NCI-H1436 treated with DMSO at 0.1 percent for 48 hours (cell line): ENCODE measurements around the gene KCNJ6.
"Not testable (repeated sequence)": the region's sequence is repeated elsewhere in the genome, so short reads cannot be mapped to it uniquely, and the experiment has no call there.

Experiments used
- DNase-seq: peaks from one replicate; lab custom pipeline; 2025; lab: John Stamatoyannopoulos, UW

Gene KCNJ6

DNA sequence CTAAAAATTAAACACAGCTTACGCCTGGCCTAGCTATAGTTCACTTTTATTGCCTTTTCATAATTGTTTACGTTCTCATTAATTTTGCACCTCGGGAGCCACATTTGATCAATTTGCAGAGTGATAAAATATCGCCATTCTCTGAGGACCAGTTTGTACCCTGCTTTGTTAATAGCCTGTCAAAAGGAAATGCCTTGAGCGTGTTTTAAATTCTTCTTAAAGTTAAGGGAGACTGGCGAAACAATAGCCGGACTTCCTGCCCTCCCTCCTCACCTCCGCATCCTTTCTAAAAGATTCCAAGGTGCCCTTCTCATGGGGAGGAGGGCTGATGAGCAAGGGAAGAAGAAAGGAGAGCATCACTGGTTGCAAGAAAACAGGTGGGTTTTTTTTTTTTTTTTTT lies 271.6 kb downstream of the KCNJ6 start:
- no peak for DNase-seq

DNA sequence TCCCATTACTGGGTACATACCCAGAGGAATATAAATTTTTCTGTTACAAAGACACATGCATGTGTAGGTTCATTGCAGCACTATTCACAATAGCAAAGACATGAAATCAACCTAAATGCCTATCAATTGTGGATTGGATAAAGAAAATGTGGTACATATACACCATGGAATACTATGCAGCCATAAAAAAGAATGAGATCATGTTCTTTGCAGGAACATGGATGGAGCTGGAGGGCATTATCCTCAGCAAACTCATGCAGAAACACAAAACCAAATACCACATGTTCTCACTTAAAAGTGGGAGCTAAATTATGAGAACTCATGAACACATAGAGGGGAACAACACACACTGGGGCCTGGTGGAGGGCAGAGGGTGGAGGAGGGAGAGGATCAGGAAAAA lies 272.4 kb downstream of the KCNJ6 start:
- DNase-seq, result not testable (repeated sequence)

DNA sequence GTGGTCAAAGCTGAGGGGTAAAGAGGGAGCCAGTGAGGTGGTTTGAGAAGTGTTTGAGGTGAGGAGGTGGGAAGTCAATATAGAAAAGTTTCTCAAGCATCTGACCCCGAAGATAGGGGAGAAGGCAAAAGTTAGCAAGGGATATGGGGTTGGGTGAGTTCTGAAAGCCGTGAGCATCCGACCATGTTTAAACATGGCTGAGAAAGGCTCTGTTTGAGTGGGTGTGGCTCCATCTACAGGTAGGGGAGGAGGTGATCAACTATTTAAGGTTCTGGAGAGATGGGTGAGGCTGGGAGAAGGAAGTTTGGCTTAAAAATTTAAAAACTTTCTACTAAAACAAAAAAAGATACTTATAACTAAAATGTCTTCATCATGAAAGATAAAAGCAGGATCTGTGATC lies 273.8 kb downstream of the KCNJ6 start:
- DNase-seq, result no peak

DNA sequence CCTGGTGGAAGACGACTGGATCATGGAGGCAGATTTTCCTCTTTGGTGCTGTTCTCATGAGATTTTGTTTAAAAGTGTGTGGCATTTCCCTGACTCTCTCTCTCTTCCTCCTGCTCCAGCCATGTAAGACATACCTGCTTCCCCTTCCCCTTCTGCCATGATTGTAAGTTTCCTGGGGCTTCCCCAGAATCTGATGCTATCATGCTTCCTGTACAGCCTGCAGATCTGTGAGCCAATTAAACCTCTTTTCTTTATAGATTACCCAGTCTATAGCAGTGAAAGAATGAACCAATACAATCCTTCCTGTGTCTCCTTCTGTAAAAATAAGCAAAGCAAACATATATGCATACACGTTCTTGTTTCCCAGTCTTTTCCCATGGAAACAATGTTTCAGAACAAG lies 276.5 kb downstream of the KCNJ6 start:
- no peak for DNase-seq

DNA sequence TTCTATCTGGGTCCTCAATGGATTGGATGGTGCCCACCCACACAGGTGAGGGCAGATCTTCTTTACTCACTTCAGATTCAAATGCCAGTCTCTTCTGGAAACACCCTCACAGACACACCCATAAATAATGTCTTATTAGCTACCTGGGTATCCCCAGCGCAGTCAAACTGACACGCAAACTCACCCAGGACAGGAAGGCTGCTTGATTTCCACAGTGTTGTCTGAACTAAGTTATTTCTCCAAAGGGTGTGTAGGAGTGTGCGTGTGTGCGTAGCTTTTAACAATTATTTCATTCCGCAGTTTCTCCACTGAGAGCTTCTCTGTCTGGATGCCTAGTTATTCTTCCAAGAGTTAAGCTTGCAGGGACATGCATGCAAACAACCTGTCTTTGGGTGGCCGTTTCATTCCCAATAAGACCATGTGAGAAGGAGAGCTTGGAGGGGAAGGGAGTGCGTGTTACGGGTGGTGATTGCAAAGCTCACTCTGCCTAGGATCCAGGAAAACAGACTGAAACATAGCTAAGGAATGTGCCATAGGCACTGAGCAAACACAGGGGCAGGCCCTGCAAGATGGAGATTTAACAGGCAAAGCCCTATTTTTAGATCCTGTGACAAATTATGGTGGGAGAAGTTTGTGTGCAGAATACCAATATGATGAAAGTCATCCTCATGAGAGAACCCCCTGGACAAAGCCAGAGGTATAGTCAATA lies 280.0 kb downstream of the KCNJ6 start:
- DNase-seq, result no peak

DNA sequence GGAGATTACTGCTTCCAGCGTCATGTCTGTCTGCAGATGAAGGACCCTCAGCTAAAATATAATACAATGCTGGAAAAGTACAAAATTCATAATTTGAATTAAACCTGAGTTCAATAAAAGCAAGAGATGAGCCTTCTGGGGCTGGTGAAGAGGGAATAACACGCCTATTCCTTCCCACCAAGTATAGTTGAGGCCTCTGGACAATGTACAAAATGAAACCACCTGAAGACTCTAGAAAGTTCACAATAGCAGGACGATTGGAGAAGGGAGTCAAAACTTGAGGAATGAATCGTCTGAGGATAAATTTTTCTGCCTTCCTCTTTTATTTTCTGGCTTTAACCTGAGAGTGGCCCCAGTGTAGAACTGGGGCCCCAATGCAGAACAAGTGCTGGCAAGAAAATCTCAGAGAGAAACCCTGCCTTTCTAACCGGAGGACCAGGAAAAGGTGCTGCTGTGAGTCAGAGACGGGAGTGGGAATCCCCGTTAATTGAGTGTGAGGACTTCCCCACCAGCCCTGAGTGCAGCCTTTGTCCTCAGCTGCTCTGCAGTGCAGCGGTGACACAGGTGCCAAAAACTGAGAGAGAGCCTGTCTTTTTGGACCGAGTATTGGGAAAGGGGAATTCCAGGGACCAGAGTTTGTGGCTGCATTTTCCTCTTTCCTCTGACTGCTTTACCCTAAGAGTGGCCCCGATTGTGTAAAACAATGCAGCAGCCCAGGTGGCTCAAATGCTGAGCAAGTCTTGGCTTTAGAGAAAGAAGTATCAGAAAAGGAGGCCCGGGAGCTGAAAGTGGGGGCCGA lies 284.7 kb downstream of the KCNJ6 start:
- DNase-seq, result no peak

DNA sequence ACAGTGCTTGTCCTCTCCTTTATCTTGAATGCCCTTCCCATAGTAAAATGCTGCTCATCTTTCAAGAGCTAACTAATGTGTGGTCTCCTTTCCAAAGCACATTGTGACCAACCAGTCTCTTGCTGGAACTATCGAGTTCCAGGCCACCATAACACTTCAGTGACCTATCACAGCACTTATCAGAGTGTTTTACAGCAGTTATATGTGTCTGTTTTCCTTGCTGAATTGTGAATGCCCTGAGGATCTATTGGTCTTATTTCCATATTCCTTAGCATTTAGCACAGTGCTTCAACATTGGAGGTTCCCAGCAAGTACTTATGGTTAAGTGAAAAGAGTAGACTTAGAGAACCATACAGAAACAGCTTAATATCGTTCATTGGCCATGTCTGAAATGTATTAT lies 285.4 kb downstream of the KCNJ6 start:
- DNase-seq, result no peak

DNA sequence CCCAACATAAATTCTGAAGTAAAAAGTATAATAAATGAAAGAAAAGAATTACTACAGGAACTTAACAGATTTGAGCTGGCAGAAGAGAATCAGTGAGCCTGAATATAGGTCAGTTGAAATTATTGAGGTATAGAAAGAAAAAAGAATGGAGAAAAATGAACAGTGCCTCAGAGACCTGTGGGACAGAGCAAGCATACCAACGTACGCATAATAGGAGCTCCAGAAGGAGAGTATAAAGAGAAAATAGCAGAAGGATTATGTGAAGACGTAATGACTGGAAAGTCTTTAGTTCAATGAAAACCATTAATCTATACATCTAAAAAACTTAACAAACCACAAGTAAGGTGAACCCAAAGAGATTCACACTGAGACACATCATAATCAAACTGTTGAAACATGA lies 287.9 kb downstream of the KCNJ6 start:
- no peak for DNase-seq

DNA sequence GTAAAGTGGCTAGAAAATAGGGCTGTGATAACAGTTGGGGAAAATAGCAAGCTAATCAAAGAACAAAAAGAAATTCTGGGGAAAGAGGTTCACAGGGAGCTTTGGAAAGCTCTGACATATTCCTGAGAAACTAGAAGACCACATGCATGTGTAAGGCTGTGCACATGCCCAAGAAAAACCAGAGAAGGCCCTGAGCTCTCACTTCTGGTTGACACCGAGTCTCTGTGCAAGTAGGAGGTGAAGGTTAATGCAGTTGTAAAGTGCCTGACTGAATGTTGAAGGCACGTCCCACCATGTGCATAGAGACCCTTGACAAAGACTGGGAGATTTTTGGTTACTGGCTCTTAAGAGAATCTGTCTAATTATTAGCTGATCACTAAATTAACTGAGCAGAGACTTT lies 288.7 kb downstream of the KCNJ6 start:
- DNase-seq, result no peak

DNA sequence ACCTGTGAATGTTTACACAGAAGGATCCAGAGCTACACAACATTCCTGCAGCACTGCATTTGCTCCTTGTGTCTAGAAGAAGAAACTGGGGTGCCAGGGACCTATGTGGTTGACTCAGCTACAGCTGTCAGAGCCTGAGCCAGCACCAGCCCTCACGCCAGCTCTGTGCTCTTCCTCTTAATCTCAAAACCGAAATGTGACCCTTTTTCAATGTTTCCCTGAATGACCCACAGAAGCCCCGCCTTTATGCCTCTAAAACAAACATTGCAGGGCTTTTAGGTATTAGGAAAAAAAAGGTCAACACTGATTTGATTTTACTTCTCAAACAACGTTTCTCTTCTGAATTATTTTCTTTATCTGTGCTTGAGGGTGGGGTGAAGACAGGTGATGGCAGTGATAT lies 289.2 kb downstream of the KCNJ6 start:
- DNase-seq, result no peak

DNA sequence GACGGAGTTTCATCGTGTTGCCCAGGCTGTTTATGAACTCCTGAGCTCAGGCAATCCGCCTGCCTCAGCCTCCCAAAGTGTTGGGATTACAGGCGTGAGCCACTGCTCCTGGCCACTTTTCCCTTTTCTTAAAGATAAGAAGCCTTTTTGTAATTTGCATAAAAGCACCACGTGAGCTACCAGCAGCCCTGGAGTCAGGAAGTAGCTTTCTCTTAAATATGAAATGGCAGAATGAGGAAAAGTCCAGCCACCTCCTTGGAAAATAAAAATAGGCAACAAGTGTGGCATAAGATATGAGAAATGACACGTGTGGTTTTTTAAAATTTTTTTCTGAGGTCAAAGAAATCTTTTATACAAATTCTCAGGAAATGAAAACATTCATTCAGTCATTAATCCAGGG lies 289.9 kb downstream of the KCNJ6 start:
- DNase-seq, result no peak

DNA sequence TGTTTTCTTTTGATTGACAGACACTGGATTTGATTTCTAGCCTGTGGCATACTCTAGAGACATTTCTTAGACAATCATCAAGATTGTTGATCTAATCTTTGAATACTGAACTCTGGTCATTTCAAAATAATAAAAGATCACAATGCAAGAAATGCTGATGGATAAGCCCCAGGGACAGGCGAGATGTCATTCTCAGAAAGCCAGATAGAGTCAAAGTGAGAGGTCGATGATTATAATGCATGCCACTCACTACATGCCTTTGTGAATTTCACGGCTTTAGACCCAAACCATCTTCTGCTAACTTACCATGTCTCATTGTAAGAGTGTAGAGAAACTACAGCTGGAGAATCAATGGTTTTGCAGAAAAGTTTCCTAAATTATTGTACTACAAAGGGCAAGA lies 292.6 kb downstream of the KCNJ6 start:
- no peak for DNase-seq

DNA sequence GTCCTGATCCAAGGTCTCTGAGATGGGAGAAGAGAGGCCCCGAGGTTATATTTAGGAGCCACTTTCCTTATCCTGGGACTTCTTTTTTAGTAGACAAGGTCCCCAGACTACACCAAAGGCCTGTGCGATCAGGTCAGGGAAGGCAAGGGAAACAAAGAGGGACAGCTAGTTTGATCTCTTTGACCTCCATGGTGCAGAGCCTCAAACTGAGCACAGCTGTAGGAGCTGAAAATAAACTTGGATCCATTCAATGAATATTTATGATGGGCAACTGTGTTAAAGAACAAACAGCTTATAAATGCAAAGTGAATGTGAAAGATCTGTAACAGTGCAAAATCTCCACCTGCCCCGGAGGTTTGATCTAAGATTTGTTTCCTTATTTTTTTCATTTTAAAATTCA lies 293.1 kb downstream of the KCNJ6 start:
- DNase-seq, result no peak

DNA sequence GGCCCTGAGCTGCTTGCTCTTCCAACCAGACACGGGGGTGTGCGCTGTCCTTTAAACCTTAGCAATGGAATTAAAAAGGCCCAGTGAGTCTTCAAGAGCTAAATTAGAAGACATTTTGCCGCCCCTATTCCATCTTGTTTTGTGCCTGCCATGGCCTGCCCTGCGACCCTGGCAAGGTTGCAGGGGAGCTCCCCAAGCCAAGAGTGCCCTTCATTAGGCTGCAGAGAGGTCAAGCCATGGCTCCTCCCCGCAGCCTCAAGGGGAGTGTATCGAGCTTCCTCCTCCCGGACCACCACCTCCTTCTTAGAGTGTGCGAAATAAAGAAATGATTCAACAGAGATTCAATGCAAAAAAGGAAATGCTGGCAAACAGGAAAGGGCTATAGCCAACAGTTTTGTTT lies 293.5 kb downstream of the KCNJ6 start:
- DNase-seq, result no peak

DNA sequence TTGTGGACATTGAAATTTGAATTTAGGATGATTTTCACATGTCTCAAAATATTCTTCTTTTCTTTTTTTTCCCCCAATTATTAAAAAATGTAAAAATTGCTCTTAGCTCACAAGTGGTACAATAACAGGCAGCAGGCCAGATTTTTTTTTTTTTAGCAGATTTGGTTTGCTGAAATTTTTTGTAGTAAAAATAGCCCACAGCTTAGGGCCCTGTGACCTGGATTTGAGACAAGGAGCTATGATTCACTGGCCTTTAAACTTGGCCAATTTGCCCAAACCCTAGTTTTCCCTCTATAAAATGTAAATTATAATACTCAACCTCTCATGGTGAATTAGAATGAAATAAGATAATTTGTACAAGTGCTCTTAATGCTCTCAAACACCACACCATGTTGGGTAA lies 295.9 kb downstream of the KCNJ6 start:
- DNase-seq, result no peak

DNA sequence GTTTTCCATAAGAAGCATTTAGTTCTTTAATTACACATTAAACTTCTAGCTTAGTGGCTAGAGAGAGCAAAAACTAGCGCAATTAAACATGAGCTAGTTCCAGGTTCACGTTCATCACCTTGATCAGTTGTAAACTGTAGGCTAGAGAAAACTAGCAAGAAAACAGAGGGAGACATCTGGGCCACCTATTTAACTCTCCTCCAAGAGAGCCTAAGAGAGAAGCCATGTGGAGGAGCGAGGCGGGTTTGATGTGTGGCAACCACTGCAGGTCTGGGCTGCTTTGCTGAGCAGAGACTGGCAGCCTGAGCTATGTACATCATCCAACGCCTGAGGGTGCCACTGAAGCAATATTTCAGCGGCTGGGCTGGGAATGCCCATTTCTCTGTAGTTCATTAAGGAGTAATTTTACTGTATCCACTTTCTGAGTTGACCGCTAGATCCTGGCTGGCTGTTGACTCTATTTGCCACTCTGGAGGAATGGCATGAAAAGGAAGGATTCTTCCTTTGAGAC lies 296.7 kb downstream of the KCNJ6 start:
- DNase-seq, result no peak

DNA sequence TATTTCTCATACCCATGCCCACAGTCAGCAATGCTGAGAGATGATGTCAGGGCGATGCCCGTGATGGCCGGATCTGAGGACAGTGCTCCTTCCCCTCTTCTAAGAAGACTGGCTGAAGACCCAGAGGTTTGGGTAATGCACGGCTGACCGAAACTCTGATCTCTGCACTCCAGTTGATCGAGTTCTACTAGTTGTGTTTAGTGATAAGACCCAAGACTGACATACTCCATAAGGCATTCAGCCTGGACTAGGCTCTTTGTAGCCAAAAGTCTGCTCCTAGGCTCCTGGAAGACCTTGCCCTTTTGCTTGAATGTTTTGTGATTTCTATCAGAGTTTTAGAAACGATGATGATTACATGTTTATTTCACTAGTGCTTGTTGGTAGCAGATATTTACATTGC lies 298.2 kb downstream of the KCNJ6 start:
- no peak for DNase-seq

DNA sequence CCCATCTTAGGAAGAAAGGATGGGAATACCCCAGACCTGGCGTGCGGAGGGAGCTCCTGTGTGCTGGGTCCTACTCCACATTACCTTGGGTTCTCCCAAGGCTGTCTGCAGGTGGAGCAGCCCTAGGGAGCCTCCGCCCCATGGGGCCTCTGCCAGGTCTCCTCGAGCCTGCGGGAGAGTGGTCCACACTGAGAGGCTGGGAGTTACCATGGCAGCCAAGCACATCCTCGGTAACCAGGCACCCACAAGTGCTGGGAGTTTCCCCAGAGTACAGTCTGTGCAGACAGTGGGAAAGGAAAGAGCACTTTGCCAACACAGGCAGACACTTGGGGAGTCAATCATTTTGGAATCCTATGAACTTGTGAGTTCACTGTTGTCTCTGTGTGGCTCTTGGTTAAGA lies 300.3 kb downstream of the KCNJ6 start:
- no peak for DNase-seq

DNA sequence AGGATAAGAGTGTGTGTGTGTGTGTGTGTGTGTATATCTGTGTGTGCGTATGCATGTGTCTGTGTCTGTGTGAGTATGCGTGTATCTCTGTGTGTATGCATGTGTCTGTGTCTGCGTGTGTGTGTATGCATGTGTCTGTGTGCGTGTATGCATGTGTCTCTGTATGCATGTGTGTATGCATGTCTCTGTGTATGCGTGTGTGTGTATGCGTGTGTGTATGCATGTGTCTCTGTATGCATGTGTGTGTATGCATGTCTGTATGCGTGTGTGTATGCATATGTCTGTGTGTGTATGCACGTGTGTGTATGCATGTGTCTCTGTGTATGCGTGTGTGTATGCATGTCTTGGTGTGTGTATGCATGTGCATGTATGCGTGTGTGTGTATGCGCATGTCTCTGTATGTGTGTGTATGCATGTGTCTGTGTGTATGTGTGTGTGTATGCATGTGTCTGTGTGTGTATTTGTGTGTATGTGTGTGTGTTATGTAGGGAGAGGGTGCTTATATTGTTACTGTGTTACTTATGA lies 301.8 kb downstream of the KCNJ6 start:
- DNase-seq, result no peak

DNA sequence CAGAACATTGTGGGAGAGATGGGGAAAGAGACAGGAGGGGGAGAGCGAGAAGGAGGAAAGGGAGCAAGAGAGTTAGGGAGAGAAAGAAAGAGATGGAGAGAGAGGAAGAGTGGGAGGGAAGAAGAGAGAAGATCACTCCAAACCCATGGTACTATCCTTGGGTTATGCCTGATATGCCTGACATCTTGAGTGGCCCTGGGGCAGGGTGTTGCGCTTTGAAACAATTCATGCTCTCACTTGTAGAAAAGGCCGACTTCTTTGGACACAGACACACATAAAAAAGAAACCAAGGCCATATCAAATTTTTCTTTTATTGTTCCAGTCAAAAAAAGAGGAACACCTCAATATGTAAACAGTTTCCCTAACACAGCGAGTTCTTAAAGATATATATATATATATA lies 309.2 kb downstream of the KCNJ6 start:
- no peak for DNase-seq

DNA sequence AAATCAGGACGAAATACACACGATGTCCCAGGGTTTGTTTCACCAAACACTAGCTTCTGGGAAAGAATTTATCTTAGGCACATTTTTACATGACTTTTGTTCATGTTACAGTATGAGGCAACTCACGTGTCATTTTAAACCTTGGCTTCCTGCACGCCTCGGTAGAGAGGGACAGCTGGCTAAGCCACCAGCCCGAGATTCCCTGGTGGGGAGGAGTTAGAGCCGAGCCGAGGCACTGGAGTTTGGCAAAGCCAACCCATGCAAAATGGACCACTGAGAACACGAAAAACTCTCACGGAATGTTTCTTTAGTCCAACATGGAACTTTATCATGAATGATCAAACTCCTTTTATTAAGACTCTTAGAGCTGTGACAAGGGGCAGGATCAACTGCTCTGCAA lies 309.7 kb downstream of the KCNJ6 start:
- no peak for DNase-seq

DNA sequence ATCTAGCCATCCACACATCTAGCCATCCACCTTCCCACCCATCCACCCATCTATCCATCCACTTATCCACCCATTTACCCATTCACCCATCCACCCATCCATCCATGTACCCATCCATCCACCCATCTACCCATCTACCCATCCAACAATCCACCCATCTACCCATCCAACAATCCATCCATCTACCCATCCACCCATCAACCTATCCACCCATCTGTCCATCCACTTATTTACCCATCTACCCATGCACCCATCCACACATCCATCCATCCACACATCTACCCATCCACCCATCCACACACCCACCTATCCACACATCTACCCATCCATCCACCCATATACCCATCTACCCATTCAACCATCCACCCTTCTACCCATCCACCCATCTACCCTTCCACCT lies 311.3 kb downstream of the KCNJ6 start:
- DNase-seq, result no peak

DNA sequence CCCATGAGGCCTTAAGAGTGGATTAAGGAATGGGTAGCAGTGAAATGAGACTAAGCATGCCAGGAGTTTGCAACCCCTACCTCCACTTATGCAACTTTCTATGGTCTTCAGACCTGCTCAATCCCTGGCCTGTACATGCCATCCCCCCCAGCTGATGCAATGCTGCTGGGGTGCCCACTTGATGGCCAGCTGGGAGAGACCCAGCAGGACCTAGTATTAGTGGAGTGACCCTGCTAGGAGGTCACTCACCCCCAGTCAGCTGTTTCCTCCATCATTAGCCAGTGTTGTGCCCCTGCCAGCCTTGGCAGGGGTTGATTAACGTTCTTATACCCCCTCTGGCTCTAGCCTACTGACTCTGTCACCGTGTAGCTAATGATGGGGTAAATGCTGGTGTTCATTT lies 313.1 kb downstream of the KCNJ6 start:
- no peak for DNase-seq
